ENCODE measurements around the gene HOMER2. TPM values are rescaled to one million over a fixed set of nuclear protein-coding genes. Genes with fewer than 3 reads are reported as not detected.

Gene HOMER2
- total RNA-seq, 1 experiment from 2014 or later: 34.1 TPM

DNA sequence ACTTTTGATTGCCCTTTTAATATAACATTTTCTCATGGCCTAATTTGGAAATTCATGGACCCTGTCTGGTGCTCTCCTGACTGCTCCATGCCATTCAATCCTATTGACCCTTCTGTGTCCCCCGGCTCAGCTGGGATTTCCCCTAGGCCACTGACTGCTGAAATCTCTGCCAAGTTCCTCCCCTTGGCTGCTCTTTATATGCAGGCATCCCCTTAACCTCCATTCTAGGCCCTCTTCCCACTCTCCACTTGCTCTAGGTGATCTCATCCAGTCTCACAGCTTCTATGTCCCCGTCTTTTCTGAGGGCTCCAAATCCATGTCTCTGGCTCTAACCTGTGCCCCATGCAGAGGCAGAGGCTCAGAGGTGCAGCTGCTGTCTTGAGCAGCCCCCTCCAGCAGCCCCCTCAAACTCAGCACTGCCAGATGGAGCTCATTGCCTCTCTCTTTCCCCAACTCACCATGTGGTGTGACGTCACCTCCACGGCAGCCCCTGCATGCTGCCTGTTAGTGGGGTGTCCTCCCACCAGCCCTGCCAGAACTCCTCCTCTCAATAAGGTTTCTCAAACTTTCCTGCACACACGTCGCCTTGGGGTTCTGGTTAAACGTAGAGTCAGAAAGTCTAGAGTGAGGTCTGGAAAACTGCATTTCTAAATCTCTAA is 153.2 kb downstream of the HOMER2 start:
- DNase-seq (ENCODE audit: low spot score): no peak

Other genes with a start within 250 kb of the HOMER2 start
- gene AP3B2, start 242.8 kb downstream of the HOMER2 start, total RNA-seq (2014; rRNA removed; shearing (Covaris generic)): 0.09 and 0.29 TPM in 2 replicates
- gene FSD2, start 146.7 kb downstream of the HOMER2 start, total RNA-seq (2014; rRNA removed; shearing (Covaris generic)): not detected in 2 replicates
- 4.7 and 6.3 TPM in 2 replicates for gene WHAMM, start 143.1 kb downstream of the HOMER2 start, total RNA-seq (2014; rRNA removed; shearing (Covaris generic))
- gene RAMAC, start 33.5 kb upstream of the HOMER2 start, total RNA-seq (2014; rRNA removed; shearing (Covaris generic)): 43.0 and 46.2 TPM in 2 replicates
- 11.7 and 15.7 TPM in 2 replicates for gene C15orf40, start 58.9 kb upstream of the HOMER2 start, total RNA-seq (2014; rRNA removed; shearing (Covaris generic))
- 92.6 and 99.4 TPM in 2 replicates for gene BTBD1, start 114.5 kb upstream of the HOMER2 start, total RNA-seq (2014; rRNA removed; shearing (Covaris generic))
- 0.14 TPM in 1 of 2 replicates, not detected in the other for gene TM6SF1, start 154.9 kb upstream of the HOMER2 start, total RNA-seq (2014; rRNA removed; shearing (Covaris generic))